HCT116 (cell line): ENCODE measurements around the gene DDR2. TPM values are rescaled to one million over a fixed set of nuclear protein-coding genes. Genes with fewer than 3 reads are reported as not detected.
"Not testable (repeated sequence)": the region's sequence is repeated elsewhere in the genome, so short reads cannot be mapped to it uniquely, and the experiment has no call there.

ENCODE experiments used
- ATAC-seq: fragments of 200-7000 bp; cut with Tn5 transposase; 2 replicates; pipeline ENCODE4 v1.9.1; 2020; ENCODE audit warnings: mild to moderate bottlenecking, moderate library complexity
- BruUV-seq: library from RNA; stranded (reverse); fragments of 400-500 nt; replicated peaks from 2 replicates; lab custom pipeline; 2021; lab: Mats Ljungman, UMichigan
- CTCF ChIA-PET: fragments of 300-600 bp; sonication (Branson Sonifier 250); formaldehyde crosslinking; loops from one replicate; lab custom pipeline; 2021; ENCODE audit warnings: antibody characterized with exemption; lab: Charles Lee
- POLR2A ChIA-PET: fragments of 300-600, 350-600 bp; sonication (Branson Sonifier 250); formaldehyde crosslinking; loops from one replicate; lab custom pipeline; 2021; ENCODE audit warnings: antibody characterized with exemption; lab: Charles Lee
- RAD21 ChIA-PET, 2 experiments: fragments of 300-600 bp; sonication (Branson Sonifier 250); formaldehyde crosslinking; loops; one replicate each; lab custom pipeline; 2023; ENCODE audit warnings: low total read pairs in 2 of 2; ENCODE audit not compliant: uncharacterized antibody in 2 of 2, unreplicated experiment in 2 of 2, low non-redundant PET in 1 of 2; lab: Charles Lee
- DNase-seq: peaks from one replicate; pipeline ENCODE4 v3.0.0-alpha.2; 2010; ENCODE audit warnings: low read depth, low spot score
- H2AFZ ChIP-seq: fragments of 200-600 bp; shearing (Covaris generic), sonication (generic); 2 replicates; pipeline ENCODE4 v1.6.1; 2017; ENCODE audit warnings: low read depth, mixed run types, mixed read lengths, antibody characterized with exemption, low read length; ENCODE audit not compliant: poor library complexity, severe bottlenecking
- H3K27ac ChIP-seq: 2 replicates; pipeline ENCODE4 v1.5.1; 2012; ENCODE audit warnings: low read depth, low read length
- H3K27me3 ChIP-seq: fragments of 200-600 bp; sonication (generic); 2 replicates; pipeline ENCODE4 v1.6.1; 2016; ENCODE audit warnings: mixed run types, low read length, mixed read lengths; ENCODE audit not compliant: insufficient read depth
- H3K36me3 ChIP-seq, 2 experiments: fragments of 200-500 bp in 1 of 2; fragments of 200-600 bp in 1 of 2; sonication (Bioruptor generic) in 1 of 2; sonication (generic) in 1 of 2; 2 replicates each; pipeline versions ENCODE4 v1.5.1 to v1.6.1; 2014 to 2016; ENCODE audit warnings: low read length in 2 of 2, inconsistent platforms in 1 of 2, mixed read lengths in 1 of 2, mixed run types in 1 of 2; ENCODE audit not compliant: insufficient read depth in 2 of 2, control insufficient read depth in 1 of 2
- H3K4me1 ChIP-seq, 2 experiments: fragments of 200-600 bp in 1 of 2; sonication (generic) in 1 of 2; 2 replicates each; pipeline versions ENCODE4 v1.5.1 to v1.6.1; 2012 to 2017; ENCODE audit warnings: low read length in 2 of 2, inconsistent platforms in 1 of 2, mild to moderate bottlenecking in 1 of 2, mixed read lengths in 1 of 2, mixed run types in 1 of 2, moderate library complexity in 1 of 2; ENCODE audit not compliant: insufficient read depth in 2 of 2, control insufficient read depth in 1 of 2
- H3K4me2 ChIP-seq: fragments of 200-600 bp; sonication (generic); 2 replicates; pipeline ENCODE4 v1.6.1; 2017; ENCODE audit warnings: mixed run types, low read length, mixed read lengths
- H3K4me3 ChIP-seq, 2 experiments: fragments of 200-600 bp in 1 of 2; sonication (generic) in 1 of 2; replicated peaks in 1 of 2; 2 replicates each; pipeline ENCODE4 v1.5.1; 2011 to 2016; ENCODE audit warnings: low read length in 2 of 2, control low read depth in 1 of 2, low read depth in 1 of 2, mild to moderate bottlenecking in 1 of 2, mixed read lengths in 1 of 2, mixed run types in 1 of 2
- H3K79me2 ChIP-seq: fragments of 200-600 bp; sonication (generic); 2 replicates; pipeline ENCODE4 v1.6.1; 2017; ENCODE audit warnings: mild to moderate bottlenecking, mixed run types, low read length, moderate library complexity, mixed read lengths; ENCODE audit not compliant: insufficient read depth
- H3K9ac ChIP-seq: fragments of 200-600 bp; sonication (generic); 2 replicates; pipeline ENCODE4 v1.6.1; 2016; ENCODE audit warnings: low read length, mixed read lengths
- H3K9me2 ChIP-seq: fragments of 200-600 bp; sonication (generic), shearing (Covaris generic); 2 replicates; pipeline ENCODE4 v1.6.1; 2017; ENCODE audit warnings: mixed run types, mild to moderate bottlenecking, moderate library complexity; ENCODE audit not compliant: insufficient read depth
- H3K9me3 ChIP-seq, 2 experiments: fragments of 200-500 bp in 1 of 2; fragments of 200-600 bp in 1 of 2; sonication (Bioruptor generic) in 1 of 2; sonication (generic) in 1 of 2; 2 replicates each; pipeline ENCODE4 v1.6.1; 2014 to 2017; ENCODE audit warnings: low read length in 2 of 2, mixed read lengths in 2 of 2, inconsistent platforms in 1 of 2, low read depth in 1 of 2, mild to moderate bottlenecking in 1 of 2, mixed run types in 1 of 2, moderate library complexity in 1 of 2; ENCODE audit not compliant: control insufficient read depth in 1 of 2, insufficient read depth in 1 of 2
- H4K20me1 ChIP-seq: fragments of 200-600 bp; sonication (generic), shearing (Covaris generic); 2 replicates; pipeline ENCODE4 v1.6.1; 2017; ENCODE audit warnings: mixed run types, mild to moderate bottlenecking, moderate library complexity; ENCODE audit not compliant: insufficient read depth
- CEBPB ChIP-seq: IDR thresholded peaks from 2 replicates; pipeline ENCODE4 v1.6.1; 2012; ENCODE audit warnings: low read depth
- CTCF ChIP-seq, 3 experiments: fragments of 200-600 bp in 1 of 3; sonication (generic) in 1 of 3; IDR thresholded peaks in 2 of 3; conservative IDR thresholded peaks in 1 of 3; 2 replicates each; pipeline ENCODE4 v1.5.1; 2012 to 2017; ENCODE audit warnings: low read depth in 2 of 3, low read length in 2 of 3, antibody characterized with exemption in 1 of 3, borderline replicate concordance in 1 of 3, control low read depth in 1 of 3, mild to moderate bottlenecking in 1 of 3, mixed read lengths in 1 of 3, mixed run types in 1 of 3, moderate library complexity in 1 of 3; ENCODE audit not compliant: insufficient read depth in 1 of 3
- FOSL1 ChIP-seq: IDR thresholded peaks from 2 replicates; pipeline ENCODE4 v1.6.1; 2012; ENCODE audit warnings: low read depth
- JUND ChIP-seq: IDR thresholded peaks from 2 replicates; pipeline ENCODE4 v1.6.1; 2012
- SP1 ChIP-seq: IDR thresholded peaks from 2 replicates; pipeline ENCODE4 v1.6.1; 2012; ENCODE audit warnings: low read depth
- YY1 ChIP-seq: IDR thresholded peaks from 2 replicates; pipeline ENCODE4 v1.6.1; 2011; ENCODE audit warnings: low read length, low read depth, moderate library complexity, mild to moderate bottlenecking; ENCODE audit not compliant: insufficient replicate concordance; ENCODE audit errors: extremely low read depth
- intact Hi-C: fragments of 100-400 bp; cut with micrococcal nuclease; formaldehyde crosslinking; loops from 2 replicates; pipeline ENCODE4 v1.10.0; 2022
- total RNA-seq: library from RNA; stranded (reverse); gene quantifications from one replicate; pipeline ENCODE4 v1.2.1, GENCODE V29; 2021; ENCODE audit not compliant: unreplicated experiment
- TF ChIP-seq, protein P1 (sequence below): IDR thresholded peaks from 2 replicates; pipeline ENCODE4 v1.6.1; 2012

DDR2 gene
- total RNA-seq, 1 experiment from 2014 or later = 0.84 TPM

- no peak for TF ChIP-seq CTCF (IDR thresholded peaks at IDR 0.05 in 2 of 3, conservative IDR thresholded peaks at IDR 0.05 in 1 of 3; ENCODE audit: borderline replicate concordance in 1 of 3, insufficient read depth in 1 of 3, low read depth in 2 of 3, low read length in 2 of 3)
- TF ChIP-seq SP1 = no peak
- no peak for TF ChIP-seq CEBPB
- TF ChIP-seq FOSL1 = no peak
- TF ChIP-seq YY1 = no peak
- TF ChIP-seq JUND = no peak
- TF ChIP-seq, protein P1, sequence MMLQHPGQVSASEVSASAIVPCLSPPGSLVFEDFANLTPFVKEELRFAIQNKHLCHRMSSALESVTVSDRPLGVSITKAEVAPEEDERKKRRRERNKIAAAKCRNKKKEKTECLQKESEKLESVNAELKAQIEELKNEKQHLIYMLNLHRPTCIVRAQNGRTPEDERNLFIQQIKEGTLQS = no peak
- Histone ChIP-seq H3K4me1 (peaks cover 2 to 9% of the 10 kb centered on the region in 2 experiments), H4K20me1 (no peaks in the 10 kb centered on the region), H3K27me3 (no peaks in the 10 kb centered on the region), H3K9ac (no peak overlapping the region), H3K27ac (no peak overlapping the region), H3K4me2 (no peak overlapping the region), H3K9me3 (no peaks in the 10 kb centered on the region), H3K9me2 (no peaks in the 10 kb centered on the region), H3K36me3 (no peaks in the 10 kb centered on the region), H3K79me2 (no peaks in the 10 kb centered on the region), H3K4me3 (no peak overlapping the region), H2AFZ (no peak overlapping the region)
- DNase-seq (no peak), ATAC-seq (no peak)
- BruUV-seq = no TSS peak
- RAD21 ChIA-PET = no interaction called here
- POLR2A ChIA-PET = no interaction called here
- CTCF ChIA-PET = no interaction called here
- intact Hi-C loops = no loop called here
Observed at GRCh38 chr1:162726555-162726954, 94.3 kb downstream of the DDR2 start.

DNA sequence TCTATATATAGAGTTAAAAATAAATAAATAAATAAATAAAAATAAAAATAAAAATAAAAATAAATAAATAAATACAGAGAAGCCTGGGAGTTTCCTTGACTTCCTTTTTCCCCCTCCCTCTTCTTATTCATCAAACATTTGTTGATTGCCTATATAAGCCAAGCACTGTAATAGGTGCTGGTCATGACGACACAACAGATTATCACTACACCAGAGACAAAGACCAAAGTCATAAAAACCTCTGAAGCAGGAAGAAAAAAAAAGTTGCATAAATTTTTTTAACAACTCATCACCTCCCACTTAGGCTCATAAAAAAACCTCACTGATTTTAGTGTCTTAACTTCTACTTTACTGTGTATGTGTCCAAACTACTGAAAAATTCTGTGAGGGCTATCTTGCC lies 95.2 kb downstream of the DDR2 start:
- H4K20me1 ChIP-seq, H3K9me3 ChIP-seq, H3K4me1 ChIP-seq, RAD21 ChIA-PET, H3K27ac ChIP-seq, H3K27me3 ChIP-seq, H3K4me2 ChIP-seq, H3K4me3 ChIP-seq, H3K79me2 ChIP-seq, H3K9me2 ChIP-seq, ATAC-seq, H3K36me3 ChIP-seq, BruUV-seq, intact Hi-C loops, CTCF ChIA-PET, POLR2A ChIA-PET, DNase-seq, H3K9ac ChIP-seq, H2AFZ ChIP-seq: not testable (repeated sequence)
